GM19035 (cell line): ENCODE measurements around the gene SPRYD7.
"Not testable (repeated sequence)": the region's sequence is repeated elsewhere in the genome, so short reads cannot be mapped to it uniquely, and the experiment has no call there.

Experiments
- ATAC-seq: cut with Tn5 transposase; IDR thresholded peaks from one replicate; pipeline ENCODE4 v1.9.1; 2021; ENCODE audit not compliant: unreplicated experiment

Gene SPRYD7

GRCh38 chr13:49936075-49936967 lies at the start of gene SPRYD7:
SPRYD7 (minus strand) TSS chr13:49936340; CDS start chr13:49936235, 105 bp downstream.
- ATAC-seq: peak; percentile 99

- no peak for ATAC-seq
Measured at GRCh38 chr13:49985129-49985528, 49.0 kb upstream of the SPRYD7 start.

GRCh38 chr13:49980266-49980665 lies 44.1 kb upstream of the SPRYD7 start:
- ATAC-seq: no peak

- ATAC-seq: no peak
Measured at GRCh38 chr13:49977992-49978391, 41.9 kb upstream of the SPRYD7 start.

- no peak for ATAC-seq
Measured at GRCh38 chr13:49976314-49977258, 40.4 kb upstream of the SPRYD7 start.

GRCh38 chr13:49975826-49976225 lies 39.7 kb upstream of the SPRYD7 start:
- no peak for ATAC-seq

- ATAC-seq: no peak
Measured at GRCh38 chr13:49972709-49973108, 36.6 kb upstream of the SPRYD7 start.

GRCh38 chr13:49967456-49967855 lies 31.3 kb upstream of the SPRYD7 start:
- ATAC-seq: no peak

- no peak for ATAC-seq
Measured at GRCh38 chr13:49958321-49958720, 22.2 kb upstream of the SPRYD7 start.

GRCh38 chr13:49956131-49956530 lies 20.0 kb upstream of the SPRYD7 start:
- no peak for ATAC-seq

- no peak for ATAC-seq
Measured at GRCh38 chr13:49954674-49955455, 18.7 kb upstream of the SPRYD7 start.

- ATAC-seq: no peak
Measured at GRCh38 chr13:49953560-49953959, 17.4 kb upstream of the SPRYD7 start.

GRCh38 chr13:49951754-49952535 lies 15.8 kb upstream of the SPRYD7 start:
- no peak for ATAC-seq

GRCh38 chr13:49948777-49949270 lies 12.7 kb upstream of the SPRYD7 start:
- not testable (repeated sequence) for ATAC-seq

- no peak for ATAC-seq
Measured at GRCh38 chr13:49939321-49939720, 3.2 kb upstream of the SPRYD7 start.

- no peak for ATAC-seq
Measured at GRCh38 chr13:49938921-49939320, 2.8 kb upstream of the SPRYD7 start.

GRCh38 chr13:49938314-49938713 lies 2.2 kb upstream of the SPRYD7 start:
- ATAC-seq: no peak

GRCh38 chr13:49936968-49937273 lies 781 bp upstream of the SPRYD7 start:
- ATAC-seq: peak; percentile 11

- ATAC-seq: peak; percentile 12
Measured at GRCh38 chr13:49935171-49936074, 717 bp downstream of the SPRYD7 start.
